ENCODE results near the gene AGO3.

DNA sequence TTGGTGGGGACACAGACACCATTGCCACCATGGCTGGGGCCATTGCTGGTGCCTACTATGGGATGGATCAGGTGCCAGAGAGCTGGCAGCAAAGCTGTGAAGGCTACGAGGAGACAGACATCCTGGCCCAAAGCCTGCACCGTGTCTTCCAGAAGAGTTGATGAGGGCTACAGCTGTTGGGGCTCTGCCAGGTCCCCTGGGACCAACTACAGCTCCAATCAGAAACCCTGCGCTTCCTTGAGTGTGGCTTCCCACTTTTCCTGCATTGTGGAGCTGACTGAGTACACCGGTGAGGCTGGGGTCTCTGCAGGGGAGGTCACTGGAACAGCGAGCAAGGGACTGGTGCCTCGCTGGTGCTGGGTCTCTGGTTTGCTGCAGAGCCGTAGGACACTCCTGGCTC is 162.3 kb downstream of the AGO3 start:
- TF ChIP-seq SP1 (IDR thresholded peaks at IDR 0.05) (no peak), ZNF384 (IDR thresholded peaks at IDR 0.05) (no peak), L3MBTL2 (conservative IDR thresholded peaks at IDR 0.05) (no peak), NFRKB (IDR thresholded peaks at IDR 0.05) (no peak), LEF1 (IDR thresholded peaks at IDR 0.05; ENCODE audit: borderline replicate concordance) (no peak), BHLHE40 (IDR thresholded peaks at IDR 0.05; ENCODE audit: borderline replicate concordance) (no peak), FOXA1 (IDR thresholded peaks at IDR 0.05) (no peak), TARDBP (IDR thresholded peaks at IDR 0.05) (no peak)
- TF ChIP-seq, protein P1, sequence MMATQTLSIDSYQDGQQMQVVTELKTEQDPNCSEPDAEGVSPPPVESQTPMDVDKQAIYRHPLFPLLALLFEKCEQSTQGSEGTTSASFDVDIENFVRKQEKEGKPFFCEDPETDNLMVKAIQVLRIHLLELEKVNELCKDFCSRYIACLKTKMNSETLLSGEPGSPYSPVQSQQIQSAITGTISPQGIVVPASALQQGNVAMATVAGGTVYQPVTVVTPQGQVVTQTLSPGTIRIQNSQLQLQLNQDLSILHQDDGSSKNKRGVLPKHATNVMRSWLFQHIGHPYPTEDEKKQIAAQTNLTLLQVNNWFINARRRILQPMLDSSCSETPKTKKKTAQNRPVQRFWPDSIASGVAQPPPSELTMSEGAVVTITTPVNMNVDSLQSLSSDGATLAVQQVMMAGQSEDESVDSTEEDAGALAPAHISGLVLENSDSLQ (IDR thresholded peaks at IDR 0.05): no peak
